AG10803 (cell line): ENCODE results near the gene NAA80.

ENCODE experiments used
- DNase-seq: peaks from one replicate; pipeline ENCODE4 v3.0.0; 2010; ENCODE audit warnings: low read depth
- H3K4me3 ChIP-seq: 2 replicates; pipeline ENCODE4 v1.5.1; 2011; ENCODE audit warnings: mild to moderate bottlenecking, low read length, control low read depth
- CTCF ChIP-seq: conservative IDR thresholded peaks from 2 replicates; pipeline ENCODE4 v1.5.1; 2011; ENCODE audit warnings: mild to moderate bottlenecking, low read length, control low read depth, inconsistent platforms

The NAA80 gene

GRCh38 chr3:50341537-50341936 is 42.3 kb upstream of the NAA80 start:
- TF ChIP-seq CTCF = no peak
- no peak for DNase-seq
- peak overlapping the region; percentile 70 for H3K4me3 ChIP-seq

- peak within 1 kb of the TSS; percentile 70 for H3K4me3 ChIP-seq
- peak; percentile 57 for DNase-seq
- no peak for TF ChIP-seq CTCF
Measured at GRCh38 chr3:50340448-50341329, 41.5 kb upstream of the NAA80 start, which contains the start of gene RASSF1. TSS of gene RASSF1 (minus strand) at chr3:50340836. CDS start at chr3:50340805, 31 bp downstream.

GRCh38 chr3:50340147-50340447 is 40.9 kb upstream of the NAA80 start:
- no peak for TF ChIP-seq CTCF
- DNase-seq = no peak
- peak overlapping the region; percentile 70 for H3K4me3 ChIP-seq

- TF ChIP-seq CTCF = no peak
- DNase-seq = peak; percentile 70
- peak overlapping the region; percentile 70 for H3K4me3 ChIP-seq
Measured at GRCh38 chr3:50339485-50340146, 40.4 kb upstream of the NAA80 start.

- DNase-seq = no peak
- peak overlapping the region; percentile 26 for H3K4me3 ChIP-seq
- no peak for TF ChIP-seq CTCF
Measured at GRCh38 chr3:50338965-50339364, 39.8 kb upstream of the NAA80 start.

GRCh38 chr3:50337175-50337861 is 38.1 kb upstream of the NAA80 start:
- peak; percentile 99 for DNase-seq
- TF ChIP-seq CTCF = no peak
- H3K4me3 ChIP-seq = peak overlapping the region; percentile 94
